DMS 273 (cell line): ENCODE results near the gene SHMT1.
A peak's percentile ranks its signal among the peaks of the same experiment; 100 is the strongest.
"Not testable (repeated sequence)": the region's sequence is repeated elsewhere in the genome, so short reads cannot be mapped to it uniquely, and the experiment has no call there.

Experiments
- DNase-seq: peaks from one replicate; lab custom pipeline; 2025; ENCODE audit not compliant: unreplicated experiment; lab: John Stamatoyannopoulos, UW

SHMT1 gene

GRCh38 chr17:18378614-18379013 is 15.3 kb upstream of the SHMT1 start:
- DNase-seq: not testable (repeated sequence)

- no peak for DNase-seq
These were observed 14.8 kb upstream of the SHMT1 start for GRCh38 chr17:18378205-18378505.

GRCh38 chr17:18377437-18378204 is 14.3 kb upstream of the SHMT1 start, which contains the start of gene EVPLL:
EVPLL (plus strand) TSS chr17:18377778; CDS start chr17:18380938, 3,160 bp downstream.
- peak; percentile 88 for DNase-seq

- no peak for DNase-seq
These were observed 10.9 kb upstream of the SHMT1 start for GRCh38 chr17:18374216-18374615.

- DNase-seq: not testable (repeated sequence)
These were observed 9.8 kb upstream of the SHMT1 start for GRCh38 chr17:18373181-18373580.

DNA sequence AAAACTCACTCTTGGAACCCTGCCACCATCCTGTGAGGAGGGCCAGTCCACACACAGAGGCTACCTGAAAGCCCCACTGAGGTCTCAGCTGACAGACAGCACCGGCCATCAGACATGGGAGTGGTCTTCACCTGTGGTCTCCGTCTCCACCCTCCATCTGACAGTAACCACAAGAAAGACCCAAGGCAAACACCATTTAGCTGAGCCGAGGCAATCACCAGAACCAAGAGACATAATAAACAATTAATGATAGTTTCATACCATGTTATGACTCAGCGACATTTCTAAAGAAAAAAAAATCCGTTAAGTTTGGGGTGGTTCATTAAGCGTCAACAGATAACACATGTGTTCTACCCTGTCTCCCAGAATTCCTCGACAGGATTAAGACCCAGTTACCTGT is 8.1 kb upstream of the SHMT1 start:
- DNase-seq: no peak

GRCh38 chr17:18370761-18371160 is 7.4 kb upstream of the SHMT1 start:
- DNase-seq: no peak

DNA sequence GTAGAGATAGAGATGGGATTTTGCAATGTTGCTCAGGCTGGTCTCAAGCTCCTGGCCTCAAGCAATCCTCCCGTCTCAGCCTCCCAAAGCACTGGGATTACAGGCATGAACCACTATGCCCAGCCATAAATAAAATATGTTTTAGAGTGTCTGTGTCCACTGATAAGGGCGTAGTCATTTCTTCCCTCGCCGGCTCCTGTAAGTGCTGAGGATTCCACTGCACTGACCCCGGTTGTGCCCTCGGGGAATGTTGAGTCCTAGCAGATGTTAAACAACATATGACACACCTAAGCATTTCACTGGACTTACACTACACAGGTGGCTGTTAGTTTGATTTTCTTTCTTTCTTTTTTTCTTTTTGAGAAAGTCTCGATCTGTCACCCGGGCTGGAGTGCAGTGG is 5.6 kb upstream of the SHMT1 start:
- DNase-seq: no peak

DNA sequence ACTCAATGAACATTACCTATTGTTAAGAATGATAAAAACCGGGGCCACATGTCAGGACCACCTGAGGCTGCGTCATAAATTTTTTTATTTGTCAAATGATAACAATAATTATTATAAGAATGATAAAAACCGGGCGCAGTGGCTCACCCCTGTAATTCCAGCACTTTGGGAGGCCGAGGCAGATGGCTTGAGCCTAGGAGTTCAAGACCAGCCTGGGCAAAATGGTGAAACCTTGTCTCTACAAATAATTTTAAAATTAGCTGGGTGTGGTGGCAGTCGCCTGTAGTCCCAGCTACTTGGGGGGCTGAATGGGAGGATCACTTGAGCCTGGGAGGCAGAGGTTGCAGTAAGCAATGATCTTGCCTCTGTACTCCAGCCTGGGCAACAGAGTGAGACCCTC is 816 bp upstream of the SHMT1 start:
- no peak for DNase-seq

GRCh38 chr17:18362698-18363100 is 651 bp downstream of the SHMT1 start:
- DNase-seq: peak; percentile 65

DNA sequence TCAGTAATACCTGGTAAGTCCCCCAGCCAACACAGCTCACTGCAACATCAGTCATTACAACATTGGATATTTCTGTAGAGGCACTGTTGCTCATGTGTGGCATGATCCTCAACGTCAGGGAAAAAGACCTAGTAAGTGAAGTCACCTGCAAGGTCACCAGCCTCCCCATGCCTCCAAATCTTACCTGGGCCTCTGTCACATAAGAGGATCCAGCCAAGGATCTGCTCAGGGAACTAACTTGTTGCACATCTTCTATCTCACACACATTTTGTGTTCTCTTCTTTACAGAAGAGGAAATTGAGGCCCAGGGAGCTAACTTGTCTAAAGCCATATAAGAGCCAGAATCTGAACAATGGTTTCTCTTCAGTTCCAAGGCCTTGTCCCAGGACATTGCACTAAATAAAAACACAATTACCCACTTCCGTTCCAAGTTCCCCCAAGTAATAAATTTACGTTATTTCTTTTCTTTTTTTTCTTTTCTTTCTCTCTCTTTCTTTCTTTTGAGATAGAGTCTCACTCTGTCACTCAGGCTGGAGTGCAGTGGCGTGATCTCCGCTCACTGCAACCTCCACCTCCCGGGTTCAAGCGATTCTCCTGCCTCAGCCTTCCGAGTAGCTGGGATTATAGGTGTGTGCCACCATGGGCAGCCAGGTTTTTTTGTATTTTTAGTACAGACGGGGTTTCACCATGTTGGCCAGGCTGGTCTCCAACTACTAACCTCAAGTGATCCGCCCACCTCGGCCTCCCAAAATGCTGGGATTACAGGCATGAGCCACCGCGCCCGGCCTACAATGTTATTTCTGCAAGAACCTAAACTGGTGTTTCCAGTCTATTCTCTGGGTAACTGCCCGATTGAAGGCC is 1.3 kb downstream of the SHMT1 start:
- DNase-seq: no peak

DNA sequence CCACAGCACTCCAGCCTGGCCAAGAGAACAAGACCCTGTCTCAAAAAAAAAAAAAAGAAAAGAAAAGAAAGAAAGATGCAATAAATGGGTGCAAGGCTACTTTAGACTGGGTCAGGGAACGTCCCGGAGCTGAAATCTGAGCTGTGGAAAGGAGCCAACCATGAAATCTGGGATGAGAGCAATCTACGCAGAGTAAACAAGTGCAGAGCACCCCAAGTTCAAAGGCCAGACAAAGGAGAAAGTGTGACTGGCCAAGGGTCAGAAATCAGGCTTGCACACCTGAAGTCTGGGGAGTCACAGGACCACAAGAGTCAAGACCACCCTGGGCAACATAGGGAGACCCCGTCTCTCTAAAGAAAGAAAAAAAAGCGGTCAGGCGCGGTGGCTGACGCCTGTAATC is 2.8 kb downstream of the SHMT1 start:
- DNase-seq: no peak

DNA sequence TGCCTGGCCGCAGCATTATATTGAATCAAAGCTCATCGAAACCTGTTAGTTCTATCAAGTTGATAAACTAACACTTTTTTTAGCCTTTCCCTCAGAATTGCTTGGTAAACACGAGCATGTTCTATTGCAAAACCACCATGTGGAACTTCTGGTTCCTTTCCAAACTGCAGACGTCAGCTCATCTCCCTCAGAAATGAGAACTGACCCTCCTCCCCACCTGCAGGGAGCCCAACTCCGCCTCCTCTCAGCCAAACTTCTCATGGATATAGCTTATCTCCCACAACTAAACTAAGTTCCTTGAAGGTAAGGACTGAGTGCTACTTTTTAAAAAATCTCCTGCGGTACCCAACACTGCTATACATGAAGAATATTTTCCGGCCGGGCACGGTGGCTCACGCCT is 6.7 kb downstream of the SHMT1 start:
- no peak for DNase-seq

DNA sequence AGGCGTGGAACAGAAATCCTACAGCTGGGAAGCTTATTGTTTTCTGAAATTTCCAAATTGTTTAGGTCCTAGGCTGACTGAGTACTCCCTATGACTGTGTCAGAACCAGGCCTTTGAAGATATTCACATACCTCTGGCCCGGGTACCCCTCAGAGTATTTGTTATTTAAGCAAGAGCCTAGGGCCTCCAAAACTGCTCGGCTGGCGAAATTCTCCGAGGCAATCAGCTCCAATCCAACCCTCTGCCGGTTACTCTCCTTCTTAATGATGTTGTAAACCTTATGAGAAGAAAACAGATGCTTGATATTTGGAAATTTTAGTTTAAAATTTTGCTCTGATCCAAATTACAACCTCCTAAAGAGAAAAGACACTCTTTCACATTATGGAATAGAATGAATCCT is 9.8 kb downstream of the SHMT1 start:
- DNase-seq: no peak

DNA sequence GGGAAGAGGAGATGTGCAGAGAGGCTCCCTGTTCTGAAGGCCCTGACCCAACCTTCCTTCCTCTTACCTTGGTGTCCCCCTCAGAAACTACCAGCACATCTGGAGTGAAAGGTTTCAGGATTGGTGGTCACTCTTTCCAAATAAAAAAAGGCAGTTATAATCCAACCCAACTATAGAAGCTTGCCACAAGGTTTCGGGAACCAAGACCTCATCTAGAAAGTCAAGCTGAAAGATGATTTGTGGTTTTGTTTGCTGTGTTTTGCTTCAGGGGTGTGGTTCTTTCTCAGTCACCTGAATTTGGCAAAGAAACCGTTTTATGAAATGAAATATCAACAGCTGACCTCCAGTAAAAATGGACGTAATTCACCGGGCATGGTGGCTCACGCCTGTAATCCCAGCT is 19.3 kb downstream of the SHMT1 start:
- no peak for DNase-seq

DNA sequence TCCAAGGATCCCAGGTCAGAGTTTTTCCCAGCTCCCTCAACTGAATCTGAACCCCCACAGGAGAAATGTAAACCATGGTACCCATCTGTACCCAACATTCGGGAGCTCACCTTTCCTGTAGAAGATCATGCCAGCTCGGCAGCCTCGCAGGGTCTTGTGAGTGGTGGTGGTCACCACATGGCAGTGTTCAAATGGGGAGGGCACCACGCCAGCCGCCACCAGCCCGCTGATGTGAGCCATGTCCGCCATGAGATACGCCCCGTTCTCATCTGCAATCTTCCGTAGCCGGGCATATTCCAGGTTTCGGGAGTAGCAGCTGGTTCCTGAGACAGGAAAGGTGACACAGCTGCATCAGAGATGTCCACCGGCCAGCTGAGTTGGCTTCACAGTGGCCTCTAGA is 23.4 kb downstream of the SHMT1 start:
- no peak for DNase-seq

DNA sequence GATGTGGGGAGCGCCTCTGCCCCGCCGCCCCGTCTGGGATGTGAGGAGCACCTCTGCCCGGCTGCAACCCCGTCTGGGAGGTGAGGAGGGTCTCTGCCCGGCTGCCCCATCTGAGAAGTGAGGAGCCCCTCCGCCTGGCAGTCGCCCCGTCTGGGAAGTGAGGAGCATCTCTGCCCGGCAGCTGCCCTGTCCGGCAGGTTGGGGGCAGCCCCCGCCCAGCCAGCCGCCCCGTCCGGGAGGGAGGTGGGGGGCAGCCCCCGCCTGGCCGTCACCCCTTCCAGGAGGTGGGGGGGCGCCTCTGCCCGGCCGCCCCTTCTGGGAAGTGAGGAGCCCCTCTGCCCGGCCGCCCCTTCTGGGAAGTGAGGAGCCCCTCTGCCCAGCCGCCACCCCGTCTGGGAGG is 25.2 kb downstream of the SHMT1 start:
- DNase-seq: not testable (repeated sequence)

DNA sequence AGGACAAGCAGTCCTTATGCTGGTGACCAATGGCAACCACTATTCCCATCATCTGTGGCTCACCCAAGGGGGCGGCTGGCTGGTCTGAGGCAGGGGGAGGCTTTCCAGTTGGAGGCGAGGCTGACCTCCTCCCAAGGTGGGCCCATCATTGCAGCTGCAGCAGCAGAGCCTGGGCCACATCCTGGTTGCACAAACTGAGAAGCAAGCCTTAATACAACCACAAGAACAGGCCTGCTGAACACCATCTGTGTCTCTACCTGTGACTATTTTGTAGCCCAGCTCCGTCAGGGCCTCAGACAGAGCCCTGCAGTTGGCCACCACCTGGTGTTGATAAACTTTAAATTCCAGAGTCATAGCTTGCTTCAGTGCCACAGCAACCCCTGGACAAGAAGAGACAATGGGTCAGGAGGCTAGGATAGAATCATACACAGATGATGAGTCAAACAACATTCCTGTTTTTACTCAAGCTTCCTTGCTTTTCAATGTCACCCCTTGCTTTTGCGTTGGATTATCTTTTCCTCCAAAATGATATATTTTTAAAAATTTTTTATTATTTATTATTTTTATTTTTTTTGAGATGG is 30.4 kb downstream of the SHMT1 start:
- no peak for DNase-seq

- no peak for DNase-seq
These were observed 31.5 kb downstream of the SHMT1 start for GRCh38 chr17:18331879-18332278.

DNA sequence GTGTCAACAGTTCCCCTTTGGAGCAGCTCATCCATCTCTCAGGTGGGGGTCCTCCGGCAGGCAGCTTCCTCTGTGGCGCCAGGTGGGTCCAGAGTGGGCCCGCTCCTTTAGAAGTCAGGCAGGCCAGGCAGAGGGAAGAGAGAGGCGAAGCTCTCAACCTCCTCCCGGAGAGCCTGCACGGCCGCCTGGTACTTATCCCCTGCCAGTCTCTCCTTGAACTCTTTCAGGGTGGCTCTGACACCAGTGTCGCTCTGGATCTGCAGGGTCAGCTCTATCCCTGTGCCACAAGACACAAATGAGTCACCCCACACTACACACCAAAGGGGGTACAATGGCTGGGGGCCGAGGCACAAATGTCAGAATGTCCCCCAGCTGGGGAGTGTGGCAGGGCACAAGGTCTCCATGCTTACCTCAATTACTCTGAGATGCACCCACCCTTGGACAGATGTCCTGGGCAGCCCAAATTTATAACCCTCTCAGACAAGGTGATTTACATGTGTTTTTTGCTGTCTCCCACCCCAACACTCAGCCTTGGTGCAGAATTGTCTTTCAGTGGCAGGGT is 34.6 kb downstream of the SHMT1 start:
- no peak for DNase-seq

GRCh38 chr17:18327556-18327955 is 35.8 kb downstream of the SHMT1 start:
- no peak for DNase-seq

GRCh38 chr17:18327093-18327492 is 36.3 kb downstream of the SHMT1 start:
- DNase-seq: no peak
